Hematopoietic multipotent progenitor cell treated with erythropoietin and hydrocortisone succinate and interleukin-3 and kit ligand, for 17 days (in vitro differentiated cells): ENCODE measurements around the gene COX6B2.
A peak's percentile ranks its signal among the peaks of the same experiment; 100 is the strongest.
"Not testable (repeated sequence)": the region's sequence is repeated elsewhere in the genome, so short reads cannot be mapped to it uniquely, and the experiment has no call there.

ENCODE experiments used
- DNase-seq: peaks from one replicate; pipeline ENCODE4 v3.0.0-alpha.2; 2015; ENCODE audit warnings: low spot score

The COX6B2 gene

GRCh38 chr19:55341595-55342531 is 12.7 kb downstream of the COX6B2 start:
- DNase-seq: no peak

GRCh38 chr19:55341171-55341588 is 13.3 kb downstream of the COX6B2 start:
- peak; percentile 63 for DNase-seq

- peak; percentile 19 for DNase-seq
Measured at GRCh38 chr19:55340784-55341147, 13.8 kb downstream of the COX6B2 start.

GRCh38 chr19:55339889-55340783 is 14.4 kb downstream of the COX6B2 start:
- DNase-seq: no peak

GRCh38 chr19:55339105-55339888 is 15.2 kb downstream of the COX6B2 start, which contains the start of gene KMT5C:
KMT5C (plus strand) TSS chr19:55339876; CDS start chr19:55341937, 2,061 bp downstream.
- DNase-seq: peak; percentile 100

GRCh38 chr19:55336101-55336500 is 18.4 kb downstream of the COX6B2 start:
- DNase-seq: no peak

GRCh38 chr19:55333870-55334269 is 20.6 kb downstream of the COX6B2 start:
- no peak for DNase-seq

GRCh38 chr19:55329791-55330190 is 24.7 kb downstream of the COX6B2 start:
- not testable (repeated sequence) for DNase-seq

- not testable (repeated sequence) for DNase-seq
Measured at GRCh38 chr19:55328774-55329318, 25.7 kb downstream of the COX6B2 start.

GRCh38 chr19:55325172-55325571 is 29.3 kb downstream of the COX6B2 start, which contains the start of gene TMEM150B:
TMEM150B (minus strand) TSS chr19:55325341; CDS start chr19:55321036, 4,305 bp downstream.
- DNase-seq: no peak

- no peak for DNase-seq
Measured at GRCh38 chr19:55324662-55325061, 29.9 kb downstream of the COX6B2 start.

GRCh38 chr19:55322204-55322885 is 32.2 kb downstream of the COX6B2 start:
- DNase-seq: no peak

- no peak for DNase-seq
Measured at GRCh38 chr19:55321466-55322137, 32.9 kb downstream of the COX6B2 start.

- no peak for DNase-seq
Measured at GRCh38 chr19:55320844-55321419, 33.6 kb downstream of the COX6B2 start.

- DNase-seq: no peak
Measured at GRCh38 chr19:55319785-55320184, 34.7 kb downstream of the COX6B2 start.

- no peak for DNase-seq
Measured at GRCh38 chr19:55316646-55317045, 37.9 kb downstream of the COX6B2 start.

GRCh38 chr19:55315956-55316525 is 38.5 kb downstream of the COX6B2 start:
- no peak for DNase-seq

- no peak for DNase-seq
Measured at GRCh38 chr19:55314396-55314795, 40.1 kb downstream of the COX6B2 start.
